ENCODE measurements around the gene FAM120B.

DNA sequence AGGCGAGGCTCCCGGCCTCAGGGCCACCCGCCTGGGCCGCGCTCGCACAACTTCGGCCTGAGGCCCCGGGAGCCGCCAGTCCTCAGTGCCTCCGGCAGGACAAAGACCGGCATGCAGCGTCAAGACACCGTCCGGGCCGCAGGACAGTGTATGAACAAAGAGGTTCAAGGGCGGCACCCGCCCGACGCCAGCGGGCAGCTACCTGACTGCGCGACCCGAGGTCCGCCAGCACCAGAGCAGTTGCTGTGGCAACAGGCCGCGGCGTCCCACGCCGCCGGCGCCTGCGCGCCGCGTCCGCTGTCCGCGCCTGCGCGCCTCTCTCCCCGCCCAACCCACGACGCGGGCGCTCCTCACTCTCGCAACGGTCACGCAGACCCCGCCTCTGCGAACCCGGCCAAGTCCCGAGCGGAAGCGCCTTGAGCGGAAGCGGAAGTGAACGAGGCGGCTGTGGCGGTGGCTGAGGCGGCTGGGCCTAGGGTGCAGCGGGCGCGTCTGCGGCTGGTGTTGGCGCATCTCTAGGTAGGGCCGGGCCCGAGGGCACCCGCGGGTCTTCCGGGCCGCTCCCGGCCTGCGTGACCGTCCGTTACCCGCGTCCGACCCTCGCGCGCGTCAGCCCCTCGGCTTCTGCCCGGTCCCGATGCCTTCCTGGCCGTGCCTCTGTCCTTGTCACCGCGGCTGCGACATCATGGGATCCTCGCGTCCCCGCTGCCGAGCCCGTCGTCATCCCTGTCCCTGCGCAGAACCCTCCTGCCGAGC, at the start of gene FAM120B:
- TF ChIP-seq POLR2AphosphoS5 (IDR thresholded peaks at IDR 0.05), result peak; percentile 92
- peak in 1 of 4 experiments; percentile 10 for TF ChIP-seq CTCF (IDR thresholded peaks at IDR 0.05)
- peak; percentile 81 to 92 for TF ChIP-seq POLR2A (IDR thresholded peaks at IDR 0.05)
- no peak for TF ChIP-seq EP300 (IDR thresholded peaks at IDR 0.05)

Data from gastroesophageal sphincter (tissue), 3 donors.